M059J (cell line): ENCODE data around the gene THPO. TPM values are rescaled to one million over a fixed set of nuclear protein-coding genes. Genes with fewer than 3 reads are reported as not detected.

Source experiments
- DNase-seq: peaks from one replicate; pipeline ENCODE4 v3.0.0-alpha.2; 2012; ENCODE audit warnings: low read depth
- total RNA-seq: library from RNA; depleted of rRNA; stranded (reverse); fragments of >200 nt; shearing (Covaris generic); gene quantifications from 2 replicates; pipeline ENCODE4 v1.2.3, GENCODE V29; 2014

The THPO gene
- total RNA-seq, 1 experiment from 2014 or later, result not detected

- DNase-seq, result peak; percentile 99
These were observed 15.1 kb downstream of the THPO start for GRCh38 chr3:184362668-184363546.

GRCh38 chr3:184361932-184362667 lies 15.9 kb downstream of the THPO start:
- DNase-seq, result peak; percentile 83

- peak; percentile 60 for DNase-seq
These were observed 16.5 kb downstream of the THPO start, which contains the start of the genes CLCN2 and POLR2H for GRCh38 chr3:184361532-184361931. Gene CLCN2, minus strand, starts transcription at chr3:184361605. Its CDS starts 126 bp downstream, at chr3:184361479. Gene POLR2H, plus strand, starts transcription at chr3:184361710. Its CDS starts 1,783 bp downstream, at chr3:184363493.

GRCh38 chr3:184360929-184361531 lies 17.0 kb downstream of the THPO start:
- DNase-seq, result no peak

GRCh38 chr3:184360070-184360928 lies 17.7 kb downstream of the THPO start:
- DNase-seq, result no peak

- DNase-seq, result no peak
These were observed 18.4 kb downstream of the THPO start for GRCh38 chr3:184359610-184360009.

GRCh38 chr3:184358921-184359350 lies 19.1 kb downstream of the THPO start:
- no peak for DNase-seq

- no peak for DNase-seq
These were observed 19.8 kb downstream of the THPO start for GRCh38 chr3:184358124-184358767.

- DNase-seq, result no peak
These were observed 20.5 kb downstream of the THPO start for GRCh38 chr3:184357248-184358123.

GRCh38 chr3:184355261-184356040 lies 22.6 kb downstream of the THPO start:
- no peak for DNase-seq

- DNase-seq, result no peak
These were observed 23.3 kb downstream of the THPO start for GRCh38 chr3:184354754-184355153.

- DNase-seq, result no peak
These were observed 23.8 kb downstream of the THPO start for GRCh38 chr3:184354121-184354728.

- no peak for DNase-seq
These were observed 24.5 kb downstream of the THPO start for GRCh38 chr3:184353546-184353941.

GRCh38 chr3:184352897-184353545 lies 25.0 kb downstream of the THPO start:
- no peak for DNase-seq

GRCh38 chr3:184352149-184352785 lies 25.7 kb downstream of the THPO start:
- DNase-seq, result no peak

GRCh38 chr3:184351511-184352148 lies 26.4 kb downstream of the THPO start:
- DNase-seq, result no peak

- DNase-seq, result no peak
These were observed 27.4 kb downstream of the THPO start for GRCh38 chr3:184350618-184351017.
